HepG2 (cell line): ENCODE results near the gene FAM216A. TPM values are rescaled to one million over a fixed set of nuclear protein-coding genes. Genes with fewer than 3 reads are reported as not detected.

Experiments used
- DPF2 ChIP-seq: sonication (generic); formaldehyde crosslinking; IDR thresholded peaks from 2 replicates; pipeline ENCODE4 v1.4.0; 2020; ENCODE audit warnings: mild to moderate bottlenecking, low read depth, missing genetic modification reagents, borderline replicate concordance
- ELF4 ChIP-seq: sonication (generic); formaldehyde crosslinking; IDR thresholded peaks from 2 replicates; pipeline ENCODE4 v1.5.0; 2020; ENCODE audit warnings: missing genetic modification reagents, mild to moderate bottlenecking, moderate library complexity, borderline replicate concordance
- FOXK2 ChIP-seq: fragments of 450-650 bp; IDR thresholded peaks from 2 replicates; pipeline ENCODE4 v1.6.1; 2016
- FUBP1 ChIP-seq: sonication (generic); formaldehyde crosslinking; IDR thresholded peaks from 2 replicates; pipeline ENCODE4 v1.5.1; 2020; ENCODE audit warnings: missing genetic modification reagents, mild to moderate bottlenecking, borderline replicate concordance
- HBP1 ChIP-seq: IDR thresholded peaks from 2 replicates; pipeline ENCODE4 v1.6.1; 2016; ENCODE audit warnings: low read depth, control low read depth
- HNF1A ChIP-seq, 2 experiments: sonication (generic) in 1 of 2; formaldehyde crosslinking in 1 of 2; IDR thresholded peaks; 2 replicates each; pipeline versions ENCODE4 v1.4.0 to v1.6.1; 2016 to 2020; ENCODE audit warnings: borderline replicate concordance in 1 of 2, low read depth in 1 of 2, mild to moderate bottlenecking in 1 of 2, missing genetic modification reagents in 1 of 2
- HNRNPL ChIP-seq: fragments of 200-400 bp; formaldehyde crosslinking; IDR thresholded peaks from 2 replicates; pipeline ENCODE4 v1.6.1; 2017; ENCODE audit warnings: mild to moderate bottlenecking, low read depth, low read length
- MNT ChIP-seq: fragments of 450-650 bp; IDR thresholded peaks from 2 replicates; pipeline ENCODE4 v1.6.1; 2016
- POLR2AphosphoS2 ChIP-seq: IDR thresholded peaks from 2 replicates; pipeline ENCODE4 v1.6.1; 2011; ENCODE audit warnings: low read depth, low read length, improper control_type of control experiment
- TBP ChIP-seq: sonication (generic); formaldehyde crosslinking; IDR thresholded peaks from 2 replicates; pipeline ENCODE4 v1.5.0; 2020; ENCODE audit warnings: missing genetic modification reagents
- TMF1 ChIP-seq: sonication (generic); formaldehyde crosslinking; IDR thresholded peaks from 2 replicates; pipeline ENCODE4 v1.8.1; 2022; ENCODE audit warnings: low read depth, missing genetic modification reagents
- TRIM22 ChIP-seq: fragments of 450-650 bp; IDR thresholded peaks from 2 replicates; pipeline ENCODE4 v1.6.1; 2017
- ZNF17 ChIP-seq: sonication (generic); formaldehyde crosslinking; IDR thresholded peaks from 2 replicates; pipeline ENCODE4 v1.5.0; 2020; ENCODE audit warnings: mild to moderate bottlenecking, missing genetic modification reagents
- ZSCAN5A ChIP-seq: sonication (generic); formaldehyde crosslinking; IDR thresholded peaks from 2 replicates; pipeline ENCODE4 v1.8.0; 2022; ENCODE audit warnings: mild to moderate bottlenecking, missing genetic modification reagents, borderline replicate concordance
- polyA plus RNA-seq, 8 experiments: library from polyadenylated mRNA; depleted of rRNA in 3 of 8; stranded (reverse) in 7 of 8; unstranded in 1 of 8; fragments of >200 nt; fragmentation: Illumina TruSeq in 4 of 8; extraction: Trizol in 4 of 8; gene quantifications; 2 replicates each; pipeline versions ENCODE4 v1.2.1 to v1.2.3, GENCODE V29; 2011 to 2016; ENCODE audit warnings: low read depth in 4 of 8, missing spikeins in 1 of 8, mixed read lengths in 1 of 8; ENCODE audit not compliant: insufficient read depth in 1 of 8
- total RNA-seq, 5 experiments: library from RNA; depleted of rRNA; stranded (reverse); fragments of >200 nt; fragmentation: Illumina TruSeq; extraction: Trizol; gene quantifications; 2 replicates each; pipeline ENCODE4 v1.2.3, GENCODE V29; 2016; ENCODE audit warnings: low read depth in 1 of 5

Gene FAM216A
- total and polyA plus RNA-seq, 2 of the 13 experiments (the other 11 are each of a cell fraction or from before 2014, with no cell fraction given), result 20.3 to 31.2 TPM

- TF ChIP-seq ZSCAN5A, result no peak; the same call in 1 of the 2 replicates
- no peak for TF ChIP-seq FUBP1
- no peak for TF ChIP-seq TBP
- no peak for TF ChIP-seq FOXK2
- peak; percentile 78; the same call in 1 of the 2 replicates for TF ChIP-seq ELF4 (CRISPR knock-in tag)
- TF ChIP-seq ZNF17 (CRISPR knock-in tag), result no peak
- no peak for TF ChIP-seq TRIM22
- TF ChIP-seq HNRNPL, result no peak; the same call in 1 of the 2 replicates
- no peak for TF ChIP-seq HNF1A (IDR thresholded peaks at IDR 0.05; ENCODE audit: low read depth)
- TF ChIP-seq HNF1A (CRISPR knock-in tag; IDR thresholded peaks at IDR 0.05; ENCODE audit: borderline replicate concordance), result peak; percentile 66; the same call in 1 of the 2 replicates
- no peak for TF ChIP-seq DPF2
- no peak for TF ChIP-seq POLR2AphosphoS2
- no peak; the same call in 1 of the 2 replicates for TF ChIP-seq HBP1 (CRISPR knock-in tag)
- no peak for TF ChIP-seq TMF1 (CRISPR knock-in tag)
- peak; percentile 82 for TF ChIP-seq MNT
Measured at GRCh38 chr12:110468214-110469048, at the start of gene FAM216A, which contains the start of gene GPN3 (continued).
